ENCODE results near the gene CREB5.
A peak's percentile ranks its signal among the peaks of the same experiment; 100 is the strongest.
"Not testable (repeated sequence)": the region's sequence is repeated elsewhere in the genome, so short reads cannot be mapped to it uniquely, and the experiment has no call there.

CREB5 gene

DNA sequence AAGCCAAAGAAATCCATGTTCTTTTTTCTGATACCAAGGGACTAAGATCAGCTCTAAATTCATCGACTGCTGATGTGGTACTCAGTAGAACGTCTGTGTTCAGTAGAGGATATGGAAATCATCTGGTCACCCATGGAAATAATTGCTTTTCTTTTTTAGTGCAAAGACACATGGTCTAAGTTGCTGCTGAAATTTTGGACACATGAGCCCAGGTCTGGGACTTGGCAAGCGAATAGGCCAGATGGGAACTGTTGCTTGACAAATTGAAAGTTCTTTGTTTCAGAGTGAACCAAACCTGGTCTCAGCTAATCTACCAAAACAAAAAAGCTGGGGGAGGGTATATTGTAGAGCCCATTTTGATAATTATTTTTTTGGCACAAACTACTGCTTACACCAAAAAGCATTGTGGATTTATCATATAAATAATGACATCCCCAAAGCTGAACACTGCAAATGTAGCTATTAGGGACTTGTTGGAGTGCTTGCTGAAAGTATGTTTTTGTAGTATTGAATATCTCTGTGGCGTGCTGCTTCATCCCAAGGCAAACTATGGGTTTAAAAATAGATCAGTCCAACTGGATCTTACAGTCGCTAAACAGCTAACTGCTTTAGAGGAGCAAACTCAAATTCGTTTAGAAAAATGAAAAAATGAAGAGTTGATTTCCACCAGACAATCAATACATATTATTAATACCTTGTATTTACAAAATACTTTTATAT lies 401.1 kb downstream of the CREB5 start:
- no peak overlapping the region for H3K27ac ChIP-seq
- DNase-seq (ENCODE audit: low read depth, low spot score): no peak

DNA sequence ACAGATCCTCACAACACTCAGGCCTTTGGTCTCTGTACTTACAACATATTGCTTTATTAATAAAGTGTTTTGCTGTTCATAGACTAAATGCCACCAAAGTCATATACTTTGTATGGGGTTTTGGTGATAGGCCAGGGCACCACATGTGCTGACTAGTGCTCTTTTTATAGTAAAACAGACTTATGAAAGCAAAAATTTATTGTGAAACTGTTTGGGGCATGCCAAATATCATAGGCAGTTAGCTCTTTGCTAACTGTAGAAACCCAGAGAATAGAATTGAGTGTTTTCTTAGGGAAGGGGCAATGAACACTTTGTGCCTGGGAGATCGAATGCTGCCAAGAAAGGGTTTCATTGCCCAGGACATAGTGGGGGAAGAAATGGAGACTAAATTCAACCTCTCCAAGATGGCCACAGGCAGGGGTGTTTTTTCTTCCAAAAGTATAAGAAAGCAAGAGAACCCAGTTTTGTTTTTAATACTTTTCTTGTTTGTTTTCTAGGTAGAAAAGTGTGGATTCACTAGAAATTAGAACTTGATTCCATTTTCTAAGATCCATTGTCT lies 403.1 kb downstream of the CREB5 start:
- no peak for DNase-seq (ENCODE audit: low read depth, low spot score)
- no peak overlapping the region for H3K27ac ChIP-seq

DNA sequence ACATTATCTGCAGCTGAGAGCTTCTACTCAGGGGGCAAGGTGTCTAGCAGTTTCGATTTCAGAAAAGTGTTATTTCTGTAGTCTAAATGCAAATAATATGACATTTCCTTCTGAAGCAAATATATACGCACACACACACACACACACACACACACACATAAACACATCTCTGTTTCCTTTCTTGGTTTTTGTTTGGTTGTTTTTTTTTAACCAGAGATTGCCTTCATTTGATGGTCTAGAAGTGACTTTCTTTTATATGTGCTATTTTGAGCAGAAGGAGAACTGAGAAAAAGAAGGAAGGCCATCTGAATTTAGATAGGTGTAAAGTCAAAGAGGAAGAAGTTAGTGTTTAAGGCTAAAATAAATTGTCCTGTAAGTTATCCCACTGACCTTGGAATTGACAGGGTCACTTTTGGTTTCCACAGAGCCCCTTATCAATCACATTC lies 403.6 kb downstream of the CREB5 start:
- DNase-seq (ENCODE audit: low read depth, low spot score): no peak
- no peak overlapping the region for H3K27ac ChIP-seq

DNA sequence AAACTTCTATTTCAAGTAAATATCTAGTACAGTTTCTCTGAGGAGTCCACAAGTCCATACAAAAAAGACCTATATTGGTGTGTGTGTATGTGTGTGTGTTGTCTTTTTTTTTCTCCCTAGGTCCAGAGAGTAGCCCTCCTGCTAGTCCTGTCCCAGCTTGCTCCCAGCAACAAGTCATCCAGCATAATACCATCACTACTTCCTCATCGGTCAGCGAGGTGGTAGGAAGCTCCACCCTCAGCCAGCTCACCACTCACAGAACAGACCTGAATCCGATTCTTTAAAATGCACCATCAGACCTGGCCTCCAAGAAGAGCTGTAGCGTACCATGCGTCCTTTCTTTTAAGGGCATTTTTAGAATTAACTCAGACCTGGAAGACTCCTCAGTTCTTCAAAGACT lies 406.7 kb downstream of the CREB5 start:
- H3K27ac ChIP-seq: no peak overlapping the region
- DNase-seq (ENCODE audit: low read depth, low spot score): peak; percentile 68

DNA sequence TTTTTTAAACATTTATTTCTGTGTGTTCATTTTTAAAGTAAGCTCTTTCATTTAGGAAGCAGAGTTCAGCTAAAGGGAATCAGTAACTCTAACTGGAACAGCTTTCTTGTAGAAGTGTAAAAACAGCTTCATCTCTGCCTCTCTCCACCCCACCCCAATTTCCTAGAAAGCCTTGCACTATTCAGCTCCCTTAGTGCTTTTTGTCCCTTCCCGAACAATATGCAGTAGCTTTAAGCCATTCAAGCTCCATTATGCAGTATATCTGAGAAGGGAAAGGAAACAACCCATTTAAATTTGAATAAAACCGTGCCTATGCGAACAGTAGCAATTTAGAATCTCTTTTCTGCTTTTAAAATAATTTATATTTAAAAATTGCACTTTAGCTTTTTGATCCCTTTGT lies 411.3 kb downstream of the CREB5 start:
- DNase-seq (ENCODE audit: low read depth, low spot score): no peak
- no peak overlapping the region for H3K27ac ChIP-seq

DNA sequence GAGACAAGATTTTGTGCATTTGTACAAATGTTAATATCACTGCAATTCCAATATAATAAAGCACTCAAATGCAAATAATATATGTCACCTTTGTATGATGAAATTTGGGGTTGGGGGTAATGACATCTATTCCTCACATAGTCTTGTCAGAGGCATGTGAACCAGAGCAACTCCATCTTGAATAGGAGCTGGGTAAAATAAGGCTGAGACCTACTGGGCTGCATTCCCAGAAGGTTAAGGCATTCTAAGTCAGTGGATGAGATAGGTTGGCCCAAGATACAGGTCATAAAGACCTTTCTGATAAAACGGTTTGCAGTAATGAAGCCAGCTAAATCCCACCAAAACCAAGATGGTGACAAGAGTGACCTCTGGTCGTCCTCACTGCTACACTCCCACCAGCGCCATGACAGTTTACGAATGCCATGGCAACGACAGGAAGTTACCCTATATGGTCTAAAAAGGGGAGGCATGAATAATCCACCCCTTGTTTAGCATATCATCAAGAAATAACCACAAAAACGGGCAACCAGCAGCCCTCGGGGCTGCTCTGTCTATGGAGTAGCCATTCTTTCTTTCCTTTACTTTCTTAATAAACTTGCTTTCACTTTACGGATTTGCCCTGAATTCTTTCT lies 413.6 kb downstream of the CREB5 start:
- not testable (repeated sequence) for DNase-seq (ENCODE audit: low read depth, low spot score); H3K27ac ChIP-seq

GRCh38 chr7:28830846-28831245 lies 418.5 kb downstream of the CREB5 start:
- no peak overlapping the region for H3K27ac ChIP-seq
- no peak for DNase-seq (ENCODE audit: low read depth, low spot score)

DNA sequence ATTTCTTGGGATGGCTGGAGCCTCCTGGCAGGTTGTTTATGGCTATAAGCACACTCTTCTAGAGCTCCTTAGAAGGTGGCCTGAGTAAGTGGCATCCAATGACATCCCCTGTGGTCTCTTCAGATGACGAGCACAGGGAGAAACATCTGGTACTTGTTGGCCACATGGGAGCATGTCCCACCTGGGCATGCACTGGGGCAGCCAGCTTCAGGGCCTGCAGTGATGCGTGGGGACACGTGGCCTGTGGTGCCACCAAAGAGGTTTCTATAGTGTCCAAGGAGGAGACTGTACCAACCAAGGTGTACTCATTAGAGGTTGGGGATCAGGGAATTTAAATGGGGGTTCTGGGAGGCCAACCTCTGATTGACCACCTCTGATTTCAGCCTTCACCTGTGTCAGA lies 420.4 kb downstream of the CREB5 start:
- no peak for DNase-seq (ENCODE audit: low read depth, low spot score)
- no peak overlapping the region for H3K27ac ChIP-seq

- H3K27ac ChIP-seq: no peak overlapping the region
- no peak for DNase-seq (ENCODE audit: low read depth, low spot score)
These were observed 423.5 kb downstream of the CREB5 start for GRCh38 chr7:28835800-28836199.

DNA sequence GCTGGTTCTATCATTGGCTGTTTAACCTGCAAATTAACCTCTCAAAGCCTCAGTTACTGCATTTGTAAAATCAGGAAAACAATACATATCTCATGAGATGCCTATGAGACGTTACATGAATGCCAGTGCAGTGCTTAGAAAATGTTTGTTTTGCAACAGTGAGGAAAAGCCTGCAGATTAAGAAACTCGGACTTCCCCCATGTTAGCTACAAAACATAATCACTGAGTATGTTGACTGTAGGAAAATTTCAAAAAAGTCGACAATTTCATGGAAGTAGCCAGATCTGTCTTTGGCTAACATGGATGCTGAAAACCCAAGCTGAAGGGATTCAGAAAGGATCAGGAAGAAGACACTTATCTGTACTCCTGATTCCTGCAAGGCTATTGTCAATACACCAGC lies 424.4 kb downstream of the CREB5 start:
- no peak overlapping the region for H3K27ac ChIP-seq

DNA sequence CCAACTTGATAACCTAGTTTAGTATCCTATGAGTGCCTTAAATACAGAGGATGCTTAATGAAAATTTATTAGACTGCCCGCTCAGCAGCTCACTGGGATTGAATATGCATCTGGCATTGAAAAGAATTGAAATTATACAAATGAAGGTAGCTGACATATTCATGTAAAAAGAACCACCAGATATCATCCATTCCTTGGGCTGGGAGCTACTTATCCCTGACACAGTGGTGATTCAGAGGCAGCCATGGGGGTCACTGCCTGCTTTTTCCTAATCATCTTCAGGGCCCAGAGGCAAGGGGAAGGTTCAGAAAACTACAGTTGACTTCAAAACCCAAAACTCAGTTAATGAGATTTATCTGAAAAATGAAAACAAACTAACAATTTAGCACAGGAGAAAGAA lies 424.9 kb downstream of the CREB5 start:
- H3K27ac ChIP-seq: no peak overlapping the region

More for the DNA sequence above, 424.4 kb downstream of the CREB5 start:
- no peak for DNase-seq (ENCODE audit: low read depth, low spot score)

DNA sequence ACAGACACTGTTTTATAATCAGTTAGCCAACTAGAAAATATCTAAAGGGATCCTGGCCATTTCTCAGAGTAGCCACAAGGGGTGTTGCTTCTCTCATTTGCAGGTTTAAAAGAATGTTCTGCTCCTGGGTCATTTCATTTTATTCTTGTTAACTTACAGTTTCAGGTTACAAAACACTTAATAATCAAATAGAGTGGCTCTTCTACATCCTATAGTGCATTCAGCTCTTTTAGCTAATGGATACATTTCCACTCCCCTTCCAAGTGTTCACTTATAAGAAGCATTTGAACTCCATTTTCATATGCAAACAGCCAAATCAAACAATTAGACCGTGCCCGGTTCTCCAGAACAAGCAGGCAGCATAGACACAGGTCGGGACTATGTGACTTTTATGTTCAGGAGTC lies 428.3 kb downstream of the CREB5 start:
- no peak for DNase-seq (ENCODE audit: low read depth, low spot score)
- no peak overlapping the region for H3K27ac ChIP-seq

More for the DNA sequence above, 424.9 kb downstream of the CREB5 start:
- DNase-seq (ENCODE audit: low read depth, low spot score): no peak

- no peak overlapping the region for H3K27ac ChIP-seq
- no peak for DNase-seq (ENCODE audit: low read depth, low spot score)
These were observed 429.4 kb downstream of the CREB5 start for GRCh38 chr7:28841766-28842165.

- DNase-seq (ENCODE audit: low read depth, low spot score): no peak
- no peak overlapping the region for H3K27ac ChIP-seq
These were observed 430.5 kb downstream of the CREB5 start for GRCh38 chr7:28842769-28843295.

DNA sequence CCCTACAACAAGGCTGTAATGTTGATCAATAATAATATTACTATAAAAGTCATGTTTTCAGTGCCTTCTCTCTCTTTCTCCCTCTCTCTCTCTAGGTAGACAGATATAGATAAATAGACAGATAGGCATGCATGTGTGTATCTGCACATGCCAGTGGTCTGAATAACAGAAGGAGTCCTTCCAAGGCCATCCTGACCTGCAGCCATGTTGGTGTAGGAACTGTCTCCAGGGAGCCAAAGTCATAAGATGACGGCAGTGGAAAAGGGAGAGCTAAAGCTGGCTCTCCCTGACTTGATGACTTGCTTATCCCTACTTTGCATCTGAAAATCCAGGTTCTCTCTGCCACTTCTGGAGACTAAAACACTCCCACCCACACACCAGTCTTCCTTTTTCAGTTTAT lies 432.8 kb downstream of the CREB5 start:
- H3K27ac ChIP-seq: no peak overlapping the region
- no peak for DNase-seq (ENCODE audit: low read depth, low spot score)

GRCh38 chr7:28847176-28847575 lies 434.9 kb downstream of the CREB5 start:
- no peak overlapping the region for H3K27ac ChIP-seq
- no peak for DNase-seq (ENCODE audit: low read depth, low spot score)

DNA sequence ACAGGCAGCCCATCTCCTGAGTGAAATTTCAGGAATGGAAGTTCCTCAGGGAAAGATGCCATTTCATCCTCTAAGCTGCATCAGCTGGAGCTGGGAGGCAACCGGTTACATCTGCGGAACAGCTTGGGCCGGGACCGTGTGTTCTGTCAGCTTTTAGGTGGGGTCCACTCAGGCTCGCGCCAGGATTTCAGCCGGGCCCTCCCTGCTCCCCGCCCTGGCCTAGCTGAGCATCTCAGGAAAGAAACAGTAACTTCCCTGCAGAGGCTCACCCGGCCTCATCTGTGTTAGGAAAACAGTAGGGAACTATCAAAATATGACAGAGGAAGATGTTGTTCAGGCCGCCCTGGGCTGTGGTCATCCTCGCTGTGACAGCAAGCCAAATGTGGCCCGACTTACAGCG lies 435.4 kb downstream of the CREB5 start:
- H3K27ac ChIP-seq: no peak overlapping the region
- DNase-seq (ENCODE audit: low read depth, low spot score): no peak

- DNase-seq (ENCODE audit: low read depth, low spot score): no peak
- H3K27ac ChIP-seq: no peak overlapping the region
These were observed 436.6 kb downstream of the CREB5 start for GRCh38 chr7:28848906-28849305.

DNA sequence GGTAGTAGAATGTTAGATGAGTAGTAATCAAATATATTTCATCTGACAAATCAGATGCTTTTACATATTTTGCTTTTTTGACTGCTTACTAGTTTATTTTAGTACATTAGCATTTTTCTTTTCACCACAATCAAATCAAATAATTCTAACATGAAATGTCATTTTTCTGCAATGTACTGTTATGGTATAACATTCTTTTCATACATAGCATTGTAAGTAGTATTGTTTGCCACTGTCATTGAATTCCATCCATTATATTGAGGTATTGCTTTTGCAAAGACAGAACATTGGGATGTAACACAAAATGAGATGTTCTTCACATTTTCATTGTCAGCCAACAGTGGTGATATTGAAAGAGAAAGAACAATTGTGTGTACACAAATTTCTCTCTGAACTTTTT lies 438.4 kb downstream of the CREB5 start:
- no peak overlapping the region for H3K27ac ChIP-seq
- DNase-seq (ENCODE audit: low read depth, low spot score): no peak

DNA sequence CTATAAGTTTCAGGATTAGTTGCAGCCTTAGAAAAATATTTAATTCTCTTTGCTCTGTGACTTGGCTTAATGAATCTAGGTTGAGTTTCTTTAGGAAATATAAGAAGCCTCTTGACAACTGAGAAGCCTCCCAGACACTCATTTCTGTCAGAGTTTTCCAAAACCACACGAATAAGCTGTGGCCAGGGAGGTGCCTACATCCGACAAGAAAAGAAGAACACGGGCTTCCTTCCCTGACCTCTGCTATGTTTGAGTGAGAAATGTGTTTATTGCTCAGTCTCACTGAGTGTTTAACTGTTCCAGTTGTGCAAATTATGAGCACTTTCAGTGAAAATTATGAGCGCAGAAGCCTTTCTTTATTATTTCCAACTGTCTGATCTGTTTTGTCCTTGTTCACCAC lies 440.8 kb downstream of the CREB5 start:
- no peak overlapping the region for H3K27ac ChIP-seq

More for the DNA sequence above, 440.8 kb downstream of the CREB5 start:
- DNase-seq (ENCODE audit: low read depth, low spot score): no peak

Measured in epithelial cell of prostate (primary cell).